GM19043 (cell line): Measurements from ENCODE around the gene PTPRG.
A peak's percentile ranks its signal among the peaks of the same experiment; 100 is the strongest.

Experiments used
- ATAC-seq: cut with Tn5 transposase; IDR thresholded peaks from one replicate; pipeline ENCODE4 v1.9.1; 2021; ENCODE audit warnings: low read depth; ENCODE audit not compliant: unreplicated experiment

The PTPRG gene

DNA sequence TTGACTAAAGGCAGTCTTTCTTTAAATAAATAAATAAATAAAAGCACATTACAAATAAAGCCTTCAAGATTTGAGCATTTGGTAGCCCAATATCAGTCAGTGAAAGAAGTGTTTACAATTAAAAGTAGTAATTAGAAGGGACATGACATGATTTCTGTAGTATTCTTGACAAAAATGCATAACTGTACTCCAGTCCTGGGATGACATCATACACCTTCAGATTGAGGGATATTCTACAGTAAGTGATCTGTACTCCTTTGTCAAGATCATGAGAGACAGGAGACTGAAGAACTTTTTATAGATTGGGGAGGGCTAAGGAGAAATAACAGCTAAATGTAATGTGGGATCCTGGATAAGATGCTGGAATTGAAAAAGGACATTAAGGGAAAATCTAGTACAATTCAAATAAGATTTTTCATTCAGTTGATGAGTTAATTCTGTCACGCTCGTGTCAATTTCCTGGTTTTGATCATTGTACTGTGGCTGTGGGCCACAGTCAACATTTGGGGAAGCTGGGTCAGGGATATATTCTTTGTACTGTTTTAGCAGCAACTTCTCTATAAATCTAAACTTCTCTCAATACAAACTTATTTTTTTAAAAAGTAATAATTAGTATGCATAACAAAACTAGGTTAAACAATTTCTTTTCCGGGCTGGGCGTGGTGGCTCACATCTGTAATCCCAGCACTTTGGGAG, 314.8 kb downstream of the PTPRG start:
- ATAC-seq = no peak

DNA sequence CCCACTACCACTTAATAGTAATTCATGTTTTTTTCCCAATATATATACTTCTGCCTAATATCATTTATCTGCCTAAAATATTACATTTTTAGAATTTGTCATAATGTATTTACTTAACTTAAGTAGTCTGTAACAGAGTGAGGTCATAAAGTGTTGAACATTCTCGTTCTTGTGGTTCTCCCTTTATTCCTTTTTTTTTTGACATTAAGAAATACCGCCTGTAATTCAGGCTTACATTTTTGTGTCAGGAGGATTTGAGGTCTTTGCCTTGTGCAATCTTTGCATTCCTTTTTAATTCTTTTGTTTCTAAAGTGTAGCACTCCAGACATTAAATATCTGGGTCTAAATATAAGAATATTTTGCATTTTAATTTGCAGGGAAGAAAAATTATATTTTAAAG, 315.4 kb downstream of the PTPRG start:
- no peak for ATAC-seq

DNA sequence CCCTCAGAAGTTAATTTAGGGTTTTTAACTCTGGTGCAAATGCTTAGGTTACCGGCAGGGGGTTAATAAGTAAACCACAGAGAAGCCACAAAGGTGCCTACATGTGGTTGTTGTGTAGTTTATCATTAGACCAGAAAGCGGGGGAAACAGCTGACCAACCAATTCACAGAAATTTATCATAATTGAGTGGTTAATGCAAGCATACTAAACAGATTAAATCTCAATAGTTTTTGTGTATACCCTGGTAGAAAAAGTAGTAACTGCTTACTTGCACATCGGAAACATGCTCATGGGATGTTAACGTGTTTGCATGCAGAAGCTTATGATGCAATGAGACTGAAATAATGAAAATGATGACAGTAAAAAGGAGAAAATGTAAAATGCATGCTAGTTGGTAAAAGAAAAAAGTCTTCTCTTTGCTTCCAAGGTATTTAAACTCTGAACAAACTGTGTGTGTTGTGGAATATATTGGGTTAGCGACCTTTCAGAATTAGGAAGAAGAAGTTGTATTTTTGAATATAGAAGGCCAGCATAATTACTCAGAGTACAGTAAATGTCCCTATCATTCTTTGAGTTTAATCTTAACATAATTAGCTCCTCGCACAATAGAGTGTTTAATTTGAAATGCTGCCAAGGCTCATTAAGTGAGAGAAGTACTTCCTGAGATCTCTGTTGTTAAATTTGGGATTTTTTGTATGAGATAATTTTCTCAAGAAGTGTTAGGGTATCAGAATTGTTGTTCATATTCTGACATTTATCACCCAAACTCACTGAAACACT, 316.2 kb downstream of the PTPRG start:
- ATAC-seq = peak; percentile 97

DNA sequence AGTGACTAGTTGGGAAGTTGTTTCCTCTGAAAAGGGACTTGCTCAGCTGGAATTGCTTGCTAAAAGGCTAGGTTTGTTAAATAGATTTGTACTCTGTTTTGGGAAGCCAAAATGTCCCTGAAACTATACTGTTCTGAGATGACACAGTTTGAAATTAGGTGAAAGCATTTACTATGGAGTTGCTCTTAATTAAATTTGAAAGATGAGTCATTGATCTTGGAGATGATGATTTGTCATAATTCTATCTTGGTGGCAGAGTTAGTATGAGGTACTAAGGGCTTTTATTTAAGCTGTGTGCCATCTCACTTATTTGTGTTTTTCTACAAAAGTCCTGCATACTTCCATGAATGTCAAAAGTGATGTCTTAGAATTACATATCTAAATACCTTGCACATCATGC, 320.9 kb downstream of the PTPRG start:
- ATAC-seq = no peak

DNA sequence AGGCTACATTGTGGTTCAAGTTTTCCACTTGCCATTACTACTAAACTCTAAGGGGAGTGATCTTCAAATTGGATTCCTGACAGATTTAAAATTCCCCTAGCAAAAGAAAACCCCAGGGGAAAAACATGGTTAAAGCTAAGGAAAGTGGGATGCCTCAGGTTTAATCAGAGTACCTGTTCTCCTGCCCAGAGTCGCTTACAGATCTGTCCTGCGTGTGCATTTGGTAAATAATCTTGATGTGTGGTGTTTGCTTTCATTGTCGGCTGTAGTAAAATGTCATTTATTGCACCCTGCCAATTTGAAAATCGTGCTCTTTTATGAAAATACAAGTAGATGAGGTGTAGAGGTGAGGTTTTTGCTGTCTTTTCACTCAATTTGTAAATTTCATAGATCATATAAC, 323.4 kb downstream of the PTPRG start:
- no peak for ATAC-seq

DNA sequence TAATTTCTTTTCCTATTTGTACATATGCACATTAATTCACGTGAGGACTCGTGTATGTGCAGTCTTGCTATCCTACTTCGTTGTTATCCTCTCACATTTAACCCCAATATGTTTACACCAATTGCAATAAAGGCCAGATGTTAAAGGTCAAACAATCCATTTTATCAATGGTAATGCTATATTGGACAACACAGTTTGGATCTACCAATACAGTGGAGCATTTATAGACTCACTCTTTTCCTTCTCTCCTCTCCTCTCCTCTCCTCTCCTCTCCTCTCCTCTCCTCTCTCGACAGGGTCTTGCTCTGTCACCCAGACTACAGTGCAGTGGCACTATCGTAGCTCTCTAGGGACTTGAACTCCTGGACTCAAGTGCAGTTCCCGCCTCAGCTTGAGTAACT, 324.0 kb downstream of the PTPRG start:
- no peak for ATAC-seq

DNA sequence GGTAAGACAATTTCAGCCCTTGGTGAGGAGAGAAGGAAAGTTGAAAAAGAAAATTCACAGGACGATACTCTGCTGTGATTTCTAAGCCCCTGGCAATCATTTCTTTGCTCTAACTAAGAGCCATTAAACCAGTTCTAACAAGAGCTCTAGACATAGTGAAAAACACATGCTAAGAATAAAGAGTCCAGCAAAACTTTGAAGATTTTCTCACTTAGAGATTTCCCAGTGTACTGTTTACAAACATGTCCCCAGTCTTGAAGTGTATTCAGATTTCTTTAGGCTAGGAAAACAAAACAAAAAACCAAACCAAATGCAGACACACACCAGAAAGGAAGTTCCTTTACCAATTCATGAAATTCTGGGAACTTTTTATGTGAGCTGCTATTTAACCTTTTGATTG, 325.8 kb downstream of the PTPRG start:
- no peak for ATAC-seq

DNA sequence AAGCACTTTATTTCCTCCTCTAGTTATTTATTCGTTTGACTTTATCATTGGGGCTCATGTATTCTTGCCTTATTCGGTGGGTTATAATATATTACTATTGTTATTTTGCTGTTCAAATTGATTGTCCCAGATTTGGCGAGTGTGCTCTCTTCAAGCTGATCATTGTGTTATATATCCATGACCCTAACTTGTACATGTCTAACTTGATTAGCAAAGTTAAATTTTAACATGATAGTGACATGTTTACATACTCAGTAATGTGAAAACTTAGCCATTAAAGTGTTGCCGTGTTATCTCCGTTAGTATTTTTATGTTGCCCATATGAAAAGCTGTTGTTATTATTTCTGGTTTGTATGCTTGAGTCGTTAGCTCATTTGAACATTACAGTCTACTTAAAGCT, 327.9 kb downstream of the PTPRG start:
- no peak for ATAC-seq

DNA sequence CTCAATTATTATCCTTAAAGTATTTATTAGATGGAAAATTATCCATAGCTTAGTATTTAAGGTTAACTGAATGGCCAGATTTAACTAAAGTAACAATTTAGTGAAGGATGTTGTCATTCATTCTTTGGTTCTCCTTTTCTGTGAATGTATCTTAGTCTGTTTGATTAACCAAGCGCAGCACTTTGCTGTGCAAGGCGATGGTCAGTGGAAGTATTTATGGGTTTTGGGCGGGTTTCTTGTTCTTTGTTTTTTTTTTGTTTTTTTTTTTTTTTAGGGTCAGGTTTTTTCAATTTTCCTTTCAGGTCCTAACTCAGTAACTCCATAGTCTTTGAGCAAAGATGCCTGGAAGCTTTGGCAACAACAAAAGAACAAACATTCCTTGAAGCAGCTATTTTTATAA, 328.8 kb downstream of the PTPRG start:
- ATAC-seq = peak; percentile 24

DNA sequence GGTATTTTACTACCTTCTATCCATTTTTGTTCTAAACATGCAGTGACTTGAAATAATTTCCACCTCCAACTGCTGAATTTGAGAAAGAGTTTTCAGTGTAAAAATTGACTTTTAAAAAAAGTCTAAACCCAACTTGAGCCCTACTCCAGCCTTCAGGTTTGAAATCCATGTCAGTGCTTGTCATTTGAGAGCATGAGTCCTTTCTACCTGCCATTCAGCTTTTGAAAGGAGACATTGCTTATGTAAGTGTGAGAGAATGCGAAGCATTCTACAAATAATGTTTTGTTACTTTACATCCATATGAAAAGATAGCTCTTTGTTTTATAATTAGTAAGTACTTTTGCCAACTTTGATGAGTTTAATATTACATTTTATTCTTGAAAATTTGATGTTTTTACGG, 329.2 kb downstream of the PTPRG start:
- ATAC-seq = no peak

DNA sequence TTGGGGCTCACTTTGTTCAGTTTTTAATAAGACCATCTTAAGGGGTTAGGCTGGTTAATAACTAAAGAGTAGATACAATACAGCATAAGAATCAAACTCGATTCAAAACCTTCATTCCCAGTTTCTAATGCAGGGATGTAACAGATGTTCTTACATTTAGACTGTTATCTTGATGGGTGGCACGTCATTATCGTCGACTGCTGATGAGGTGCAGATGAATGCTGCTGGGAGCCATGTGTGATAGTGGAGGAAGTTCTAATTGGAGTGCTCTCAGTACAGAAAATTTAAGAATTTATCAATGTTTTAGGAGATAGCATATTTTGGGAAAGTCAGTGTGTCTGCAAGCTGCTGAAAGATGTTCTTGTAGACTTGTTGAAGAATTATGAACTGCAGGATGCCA, 331.5 kb downstream of the PTPRG start:
- no peak for ATAC-seq

DNA sequence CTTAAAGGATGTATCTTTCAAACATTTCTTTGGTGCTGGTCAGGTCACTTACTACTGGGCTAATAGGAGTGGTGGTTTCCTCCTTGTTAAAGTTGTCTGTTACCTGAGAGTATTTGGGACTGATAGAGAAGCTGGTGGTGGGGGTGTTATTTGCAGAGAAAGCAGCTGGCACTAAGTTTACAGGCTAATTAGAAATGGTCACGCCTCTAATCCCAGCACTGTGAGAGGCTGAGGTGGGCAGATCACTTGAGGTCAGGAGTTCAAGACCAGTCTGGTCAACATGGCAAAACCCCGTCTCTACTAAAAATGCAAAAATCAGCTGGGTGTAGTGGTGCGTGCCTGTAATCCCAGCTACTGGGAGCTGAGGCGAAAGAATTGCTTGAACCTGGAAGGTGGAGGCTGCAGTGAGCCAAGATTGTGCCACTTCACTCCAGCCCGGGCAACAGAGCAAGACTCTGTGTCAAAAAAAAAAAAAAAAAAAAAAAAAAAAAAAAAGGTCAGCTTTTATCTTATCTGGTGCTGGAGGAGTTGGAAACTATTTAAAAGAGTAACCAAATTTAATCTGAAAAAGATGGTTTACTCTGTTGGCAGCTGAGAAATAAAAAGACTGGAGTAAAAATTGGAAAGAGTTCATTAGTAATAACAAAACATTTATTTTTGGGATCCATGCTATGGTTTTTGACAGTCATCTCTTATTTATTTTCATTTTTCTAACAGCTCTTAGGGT, 332.6 kb downstream of the PTPRG start:
- no peak for ATAC-seq

DNA sequence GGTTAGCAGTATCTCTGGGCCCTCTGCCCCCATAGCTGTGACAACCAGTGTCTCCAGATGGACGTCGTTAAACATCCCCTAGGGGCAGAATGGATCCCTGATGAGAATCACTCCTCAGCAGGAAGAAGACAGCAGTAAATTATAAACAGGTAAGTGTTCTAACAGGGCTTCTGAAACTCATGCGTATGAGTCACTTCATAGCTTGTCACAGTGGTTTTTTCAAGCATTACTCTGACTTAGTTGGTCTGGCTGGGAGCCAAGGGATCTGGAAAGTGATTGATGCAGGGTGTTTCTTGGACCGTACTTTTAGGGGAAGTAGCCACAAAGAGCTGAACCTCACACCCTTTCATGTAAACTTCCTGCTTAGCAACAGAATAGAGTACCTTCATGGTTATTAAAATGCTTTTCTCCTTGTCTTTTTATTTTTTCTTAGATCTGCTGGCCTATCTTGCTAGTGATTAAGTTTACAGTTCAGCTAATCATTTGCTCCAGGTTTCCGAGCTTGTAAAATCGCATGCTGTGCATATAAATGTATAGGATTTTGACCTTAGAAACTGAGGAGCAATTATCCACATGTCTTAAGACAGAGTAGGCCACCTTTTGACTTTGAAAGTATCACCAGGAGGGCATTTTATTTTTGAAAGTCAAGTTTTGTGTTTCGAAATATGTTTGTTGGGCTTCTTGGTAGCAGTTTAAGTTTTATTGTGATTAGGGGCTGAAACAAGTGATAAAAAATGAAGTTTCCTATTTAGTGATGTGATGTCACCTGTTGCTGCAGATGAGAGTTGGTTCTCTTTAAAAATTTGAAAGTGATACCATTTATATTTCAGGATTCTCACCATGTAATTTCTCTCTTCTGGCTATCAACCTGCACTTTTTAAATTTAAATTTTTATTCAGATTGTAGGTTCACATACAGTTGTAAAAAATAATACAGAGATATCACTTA, 333.9 kb downstream of the PTPRG start:
- ATAC-seq = peak; percentile 95

DNA sequence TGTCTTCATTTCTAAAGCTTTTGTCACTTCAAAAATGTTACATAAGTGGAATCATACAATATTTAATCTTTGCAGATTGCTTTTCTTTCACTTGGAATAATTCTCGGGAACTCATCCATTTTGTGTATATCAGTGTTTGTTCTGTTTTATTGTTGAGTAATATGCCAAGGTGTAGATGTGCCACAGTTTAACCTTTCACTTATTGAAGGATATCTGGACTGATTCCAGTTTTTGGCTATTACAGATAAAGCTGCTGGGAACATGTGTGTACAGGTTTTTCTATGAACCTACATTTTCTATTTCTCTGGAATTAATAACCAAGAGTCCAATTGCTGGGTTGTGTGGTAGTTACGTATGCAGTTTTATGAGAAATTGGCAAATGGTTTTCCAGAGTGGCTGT, 334.9 kb downstream of the PTPRG start:
- ATAC-seq = no peak

DNA sequence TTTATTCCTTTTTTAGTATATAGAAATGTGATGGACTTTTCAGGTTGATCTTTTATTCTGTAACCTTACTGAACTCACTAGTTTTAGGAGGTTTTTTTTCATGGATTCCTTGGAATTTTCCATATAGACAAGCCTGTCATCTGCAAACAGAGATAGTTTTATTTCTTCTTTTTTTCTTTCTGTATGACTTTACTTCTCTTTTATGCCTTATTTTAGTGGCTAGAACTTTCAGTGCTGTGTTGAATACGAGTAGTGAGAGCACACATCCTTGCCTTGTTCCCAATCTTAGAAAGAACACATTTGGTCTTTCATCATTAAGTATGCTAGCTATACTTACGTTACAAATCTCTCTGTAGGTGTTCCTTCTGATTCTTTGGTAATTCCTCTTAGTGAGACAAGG, 336.5 kb downstream of the PTPRG start:
- ATAC-seq = no peak

DNA sequence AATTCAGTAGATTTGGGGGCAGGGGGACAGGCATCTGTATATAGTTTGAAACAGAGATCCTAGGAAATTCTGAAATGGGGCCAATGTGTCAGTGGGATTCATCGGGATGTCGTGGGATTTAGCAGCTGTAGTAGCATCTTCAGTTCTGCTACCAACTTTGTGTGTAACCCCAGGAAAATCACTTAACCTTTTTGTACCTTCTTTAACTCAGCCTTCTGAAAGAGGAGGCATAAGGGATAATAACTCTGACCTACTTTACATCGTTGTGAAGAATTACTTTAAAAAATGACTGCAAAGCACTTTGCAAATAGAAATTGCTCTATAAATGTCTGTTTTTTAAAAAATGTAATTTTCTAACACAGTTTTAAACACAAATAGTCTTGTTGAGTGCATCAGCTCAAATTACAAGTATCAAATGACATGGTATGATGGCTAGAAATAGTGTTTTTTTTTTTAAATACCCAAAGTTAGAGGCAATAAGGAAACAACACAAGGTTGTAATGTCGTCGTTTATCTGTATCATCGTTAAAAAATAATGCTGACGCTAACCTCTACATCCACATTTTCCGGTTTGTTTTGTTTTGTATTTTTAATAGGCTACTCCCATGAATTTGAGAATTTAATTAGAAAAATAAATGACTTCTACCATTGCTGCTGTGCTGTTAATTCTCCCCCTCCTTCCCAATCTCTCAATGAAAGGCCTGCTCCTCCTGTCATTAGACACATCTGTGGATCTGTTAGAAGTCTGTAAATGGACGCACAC, 338.5 kb downstream of the PTPRG start:
- ATAC-seq = no peak

DNA sequence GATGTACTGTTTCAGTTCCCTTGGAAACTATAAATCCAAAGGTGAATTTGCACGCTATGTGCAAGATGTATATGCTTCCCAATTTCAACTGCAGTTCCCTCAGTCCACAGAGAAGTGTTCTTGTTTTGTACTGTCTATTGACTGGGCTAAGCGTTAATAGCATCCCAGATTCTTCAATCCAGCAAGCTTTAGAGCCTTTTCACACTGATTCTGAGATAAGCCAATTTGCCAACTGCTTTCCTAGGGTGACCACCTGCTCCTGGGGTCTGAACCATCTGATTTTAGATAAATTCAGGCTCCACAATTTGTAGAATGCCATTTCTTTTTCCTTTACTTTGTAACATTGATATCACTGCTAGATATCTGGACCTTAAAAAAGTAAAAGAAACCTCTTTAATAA, 340.1 kb downstream of the PTPRG start:
- no peak for ATAC-seq

DNA sequence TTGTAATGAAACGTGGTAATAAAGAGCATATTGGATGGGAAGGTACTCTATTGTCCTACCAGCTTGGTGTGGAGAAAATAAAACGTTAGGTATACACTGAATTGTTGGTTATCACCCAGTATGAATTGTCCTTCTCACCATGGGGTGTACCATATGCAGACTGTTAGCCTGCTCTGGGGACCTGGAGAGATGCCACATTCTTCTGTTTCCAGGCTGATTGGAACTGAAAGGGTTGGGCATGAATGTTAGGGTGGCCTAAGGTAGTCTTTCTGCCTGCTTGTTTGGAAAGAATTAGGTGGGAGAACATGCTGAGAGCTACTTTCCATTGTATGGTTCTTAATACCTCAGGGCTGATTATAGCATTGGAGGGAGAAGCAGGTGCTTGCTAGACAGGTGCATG, 340.6 kb downstream of the PTPRG start:
- no peak for ATAC-seq

DNA sequence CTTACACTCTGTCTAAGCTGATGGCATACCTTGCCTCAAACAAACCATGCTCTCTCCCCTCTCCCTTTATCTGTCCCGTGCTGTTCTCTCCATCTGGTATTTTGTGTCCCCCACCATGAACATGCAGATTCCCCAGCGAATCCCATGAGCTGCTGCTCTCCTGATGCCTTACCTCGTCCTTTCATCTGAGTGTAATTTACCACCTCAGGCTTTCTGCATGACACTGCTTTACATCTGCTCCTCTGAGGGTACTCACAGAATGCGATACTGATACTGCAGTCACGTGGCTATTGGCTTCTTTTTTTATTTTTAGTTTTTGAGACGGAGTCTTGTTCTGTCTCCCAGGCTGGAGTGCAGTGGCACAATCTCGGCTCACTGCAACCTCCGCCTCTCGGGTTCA, 341.7 kb downstream of the PTPRG start:
- no peak for ATAC-seq
